ENCODE data around the gene KLHDC8A.

KLHDC8A gene

GRCh38 chr1:205310976-205311704 is 45.6 kb downstream of the KLHDC8A start:
- H3K23ac ChIP-seq (ENCODE audit: low read length), result no peak overlapping the region
- H3K18ac ChIP-seq (ENCODE audit: low read length), result no peak overlapping the region
- no peak overlapping the region for H2BK120ac ChIP-seq (ENCODE audit: low read depth, low read length)
- H3K4ac ChIP-seq (ENCODE audit: low read depth, low read length), result no peak overlapping the region
- H3K56ac ChIP-seq (ENCODE audit: low read length), result no peak overlapping the region
- H3K79me1 ChIP-seq (ENCODE audit: low read length), result peaks cover 6% of the 10 kb centered on the region
- H4K5ac ChIP-seq (ENCODE audit: low read length), result no peak overlapping the region
- WGBS (ENCODE audit: extremely low coverage, insufficient coverage, low lambda C conversion rate), result no CpG with 5 or more reads among the region's 8 CpGs
- no peak overlapping the region for H3K27ac ChIP-seq (ENCODE audit: low read depth, low read length)
- no peak overlapping the region for H3K4me2 ChIP-seq (ENCODE audit: low read length)
- no peak for DNase-seq
- peaks cover 10% of the 10 kb centered on the region for H3K36me3 ChIP-seq (ENCODE audit: control insufficient read depth, insufficient read depth, low read length)
- no peak overlapping the region for H4K8ac ChIP-seq (ENCODE audit: low read depth, low read length)
- no peak overlapping the region for H2AK5ac ChIP-seq (ENCODE audit: low read length)
- peaks cover 11% of the 10 kb centered on the region for H3K4me1 ChIP-seq (ENCODE audit: control insufficient read depth, low read depth, low read length)
- H3K4me3 ChIP-seq (ENCODE audit: low read length), result no peak overlapping the region
- H2BK15ac ChIP-seq (replicated peaks; ENCODE audit: low read depth), result no peak overlapping the region
- H3K79me2 ChIP-seq (ENCODE audit: control insufficient read depth, insufficient read depth, low read length), result peaks cover 35% of the 10 kb centered on the region
- H3K9ac ChIP-seq (ENCODE audit: low read length), result no peak overlapping the region
- H2BK5ac ChIP-seq (ENCODE audit: low read length), result no peak overlapping the region
- H3K27me3 ChIP-seq (ENCODE audit: insufficient read depth, low read length, poor library complexity), result no peaks in the 10 kb centered on the region

DNA sequence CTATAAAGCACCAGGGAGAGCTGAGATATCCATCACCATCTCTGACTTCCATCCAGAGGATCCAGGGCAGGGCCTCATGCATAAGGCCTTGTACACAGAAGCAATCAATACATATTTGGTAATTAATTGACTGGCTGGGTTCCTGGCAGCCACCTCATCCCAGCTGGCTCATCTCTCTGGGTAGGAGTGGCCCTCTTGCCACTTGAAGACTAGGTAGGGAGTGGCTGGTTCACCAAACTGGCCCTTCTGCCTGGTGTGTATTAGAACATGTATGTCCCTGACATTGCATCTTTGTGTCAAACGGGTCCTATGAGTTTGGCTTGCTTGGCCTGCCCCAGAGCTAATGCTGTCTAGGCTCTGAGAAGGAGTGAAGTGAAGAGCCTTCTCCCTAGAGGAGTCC is 47.0 kb downstream of the KLHDC8A start:
- Histone ChIP-seq H4K5ac (ENCODE audit: low read length) (no peak overlapping the region), H3K23ac (ENCODE audit: low read length) (no peak overlapping the region), H3K36me3 (ENCODE audit: control insufficient read depth, insufficient read depth, low read length) (peaks cover 11% of the 10 kb centered on the region), H2BK5ac (ENCODE audit: low read length) (no peak overlapping the region), H3K4me2 (ENCODE audit: low read length) (no peak overlapping the region), H2AK5ac (ENCODE audit: low read length) (no peak overlapping the region), H3K79me2 (ENCODE audit: control insufficient read depth, insufficient read depth, low read length) (peaks cover 22% of the 10 kb centered on the region), H3K18ac (ENCODE audit: low read length) (no peak overlapping the region), H3K4ac (ENCODE audit: low read depth, low read length) (no peak overlapping the region), H2BK15ac (replicated peaks; ENCODE audit: low read depth) (no peak overlapping the region), H3K79me1 (ENCODE audit: low read length) (peaks cover 6% of the 10 kb centered on the region), H3K27me3 (ENCODE audit: insufficient read depth, low read length, poor library complexity) (no peaks in the 10 kb centered on the region), H3K4me1 (ENCODE audit: control insufficient read depth, low read depth, low read length) (peaks cover 11% of the 10 kb centered on the region), H3K27ac (ENCODE audit: low read depth, low read length) (no peak overlapping the region), H3K9ac (ENCODE audit: low read length) (no peak overlapping the region), H2BK120ac (ENCODE audit: low read depth, low read length) (no peak overlapping the region), H3K4me3 (ENCODE audit: low read length) (no peak overlapping the region), H4K8ac (ENCODE audit: low read depth, low read length) (no peak overlapping the region), H3K56ac (ENCODE audit: low read length) (no peak overlapping the region)
- DNase-seq, result no peak
- WGBS (ENCODE audit: extremely low coverage, insufficient coverage, low lambda C conversion rate), result no CpG with 5 or more reads among the region's 1 CpG

DNA sequence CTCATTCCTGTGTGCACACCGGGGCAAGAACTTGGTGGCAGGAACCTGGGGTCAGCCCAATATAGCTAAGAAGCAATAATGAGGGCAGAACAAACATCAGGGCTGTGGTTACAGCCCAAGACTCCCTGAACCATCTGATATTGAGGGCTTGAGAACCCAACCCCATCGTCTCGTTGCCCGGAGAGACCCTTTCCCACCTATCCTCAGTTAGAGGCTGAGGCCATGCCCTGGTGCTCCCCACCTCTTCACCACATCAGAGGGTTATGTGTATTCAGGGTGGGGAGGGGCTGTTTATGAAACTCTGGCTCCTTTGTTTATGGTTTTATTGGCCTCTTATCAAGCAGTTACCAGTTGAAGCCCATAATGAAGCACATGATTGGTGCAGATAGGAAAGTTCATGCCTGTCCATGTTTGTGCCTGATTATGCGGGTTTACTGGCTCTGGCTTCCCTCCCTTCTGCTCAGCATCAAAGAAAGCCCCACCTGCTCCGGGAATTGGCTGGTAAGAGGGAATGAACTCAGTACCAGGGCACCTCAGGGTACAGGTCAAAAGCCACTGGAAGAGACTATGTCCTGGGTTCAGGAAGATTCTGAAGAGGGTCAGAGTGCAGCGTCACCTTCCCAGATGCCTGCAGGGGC is 49.7 kb downstream of the KLHDC8A start:
- no peak for DNase-seq

GRCh38 chr1:205304695-205305070 is 52.0 kb downstream of the KLHDC8A start:
- DNase-seq, result no peak
- no peak overlapping the region for H3K4me3 ChIP-seq (ENCODE audit: low read length)
- H2BK15ac ChIP-seq (replicated peaks; ENCODE audit: low read depth), result no peak overlapping the region
- no peak overlapping the region for H4K5ac ChIP-seq (ENCODE audit: low read length)
- WGBS (ENCODE audit: extremely low coverage, insufficient coverage, low lambda C conversion rate), result no CpG with 5 or more reads among the region's 1 CpG
- no peak overlapping the region for H3K4ac ChIP-seq (ENCODE audit: low read depth, low read length)
- no peak overlapping the region for H2BK120ac ChIP-seq (ENCODE audit: low read depth, low read length)
- no peak overlapping the region for H3K9ac ChIP-seq (ENCODE audit: low read length)
- no peak overlapping the region for H2AK5ac ChIP-seq (ENCODE audit: low read length)
- H3K56ac ChIP-seq (ENCODE audit: low read length), result no peak overlapping the region
- H3K79me2 ChIP-seq (ENCODE audit: control insufficient read depth, insufficient read depth, low read length), result no peaks in the 10 kb centered on the region
- H3K27me3 ChIP-seq (ENCODE audit: insufficient read depth, low read length, poor library complexity), result no peaks in the 10 kb centered on the region
- H2BK5ac ChIP-seq (ENCODE audit: low read length), result no peak overlapping the region
- H3K4me1 ChIP-seq (ENCODE audit: control insufficient read depth, low read depth, low read length), result peaks cover 11% of the 10 kb centered on the region
- H4K8ac ChIP-seq (ENCODE audit: low read depth, low read length), result no peak overlapping the region
- no peak overlapping the region for H3K18ac ChIP-seq (ENCODE audit: low read length)
- no peak overlapping the region for H3K27ac ChIP-seq (ENCODE audit: low read depth, low read length)
- H3K23ac ChIP-seq (ENCODE audit: low read length), result no peak overlapping the region
- peaks cover 15% of the 10 kb centered on the region for H3K36me3 ChIP-seq (ENCODE audit: control insufficient read depth, insufficient read depth, low read length)
- H3K79me1 ChIP-seq (ENCODE audit: low read length), result no peaks in the 10 kb centered on the region
- no peak overlapping the region for H3K4me2 ChIP-seq (ENCODE audit: low read length)

More for the DNA sequence above, 49.7 kb downstream of the KLHDC8A start:
- Histone ChIP-seq H3K18ac (ENCODE audit: low read length) (no peak overlapping the region), H4K8ac (ENCODE audit: low read depth, low read length) (no peak overlapping the region), H2BK15ac (replicated peaks; ENCODE audit: low read depth) (no peak overlapping the region), H3K27ac (ENCODE audit: low read depth, low read length) (no peak overlapping the region), H3K79me2 (ENCODE audit: control insufficient read depth, insufficient read depth, low read length) (peaks cover 2% of the 10 kb centered on the region), H2BK5ac (ENCODE audit: low read length) (no peak overlapping the region), H2BK120ac (ENCODE audit: low read depth, low read length) (no peak overlapping the region), H3K23ac (ENCODE audit: low read length) (no peak overlapping the region), H3K4me3 (ENCODE audit: low read length) (no peak overlapping the region), H3K36me3 (ENCODE audit: control insufficient read depth, insufficient read depth, low read length) (peaks cover 15% of the 10 kb centered on the region), H4K5ac (ENCODE audit: low read length) (no peak overlapping the region), H3K56ac (ENCODE audit: low read length) (no peak overlapping the region), H3K79me1 (ENCODE audit: low read length) (peaks cover 4% of the 10 kb centered on the region), H2AK5ac (ENCODE audit: low read length) (no peak overlapping the region), H3K4me1 (ENCODE audit: control insufficient read depth, low read depth, low read length) (peaks cover 2% of the 10 kb centered on the region), H3K9ac (ENCODE audit: low read length) (no peak overlapping the region), H3K27me3 (ENCODE audit: insufficient read depth, low read length, poor library complexity) (no peaks in the 10 kb centered on the region), H3K4me2 (ENCODE audit: low read length) (no peak overlapping the region), H3K4ac (ENCODE audit: low read depth, low read length) (no peak overlapping the region)
- whole genome bisulfite sequencing (ENCODE audit: extremely low coverage, insufficient coverage, low lambda C conversion rate), result no CpG with 5 or more reads among the region's 7 CpGs

DNA sequence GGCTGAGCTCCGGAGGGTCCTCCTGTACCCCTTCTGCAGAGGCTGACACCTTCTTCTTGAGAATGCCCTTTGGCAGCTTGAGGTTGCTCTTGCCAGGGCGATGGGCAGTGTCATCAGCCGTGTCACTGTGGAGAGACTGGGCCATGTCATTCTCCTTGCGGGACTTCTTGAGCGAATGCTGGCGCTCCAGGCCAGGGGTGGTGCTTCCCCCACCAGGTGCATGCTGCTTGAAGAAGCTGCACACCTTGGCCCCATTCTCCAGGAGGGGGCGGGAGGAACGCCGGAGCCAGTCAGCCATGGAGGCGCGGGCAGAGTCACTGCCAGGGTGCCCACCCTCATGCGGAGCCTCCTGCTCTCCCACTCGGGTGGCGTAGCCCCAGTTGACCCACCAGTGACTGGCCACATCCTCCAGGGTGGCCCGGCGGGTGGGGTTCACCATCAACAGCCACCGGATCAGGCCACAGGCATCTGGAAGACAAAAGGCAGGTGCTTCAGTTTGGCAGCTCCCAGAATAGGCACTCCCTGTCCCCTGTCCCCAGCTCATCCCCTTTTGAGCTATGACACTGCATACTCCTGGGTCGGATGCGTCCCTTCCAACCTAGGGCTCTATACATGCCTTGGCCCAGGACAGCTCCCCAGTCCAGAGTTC is 52.6 kb downstream of the KLHDC8A start:
- WGBS (ENCODE audit: extremely low coverage, insufficient coverage, low lambda C conversion rate), result no CpG with 5 or more reads among the region's 19 CpGs
- no peak for DNase-seq
- H3K4me1 ChIP-seq (ENCODE audit: control insufficient read depth, low read depth, low read length), result peaks cover 11% of the 10 kb centered on the region
- no peaks in the 10 kb centered on the region for H3K79me1 ChIP-seq (ENCODE audit: low read length)
- no peak overlapping the region for H3K4ac ChIP-seq (ENCODE audit: low read depth, low read length)
- no peak overlapping the region for H4K5ac ChIP-seq (ENCODE audit: low read length)
- H3K36me3 ChIP-seq (ENCODE audit: control insufficient read depth, insufficient read depth, low read length), result peaks cover 15% of the 10 kb centered on the region
- H3K18ac ChIP-seq (ENCODE audit: low read length), result no peak overlapping the region
- no peak overlapping the region for H2BK120ac ChIP-seq (ENCODE audit: low read depth, low read length)
- no peak overlapping the region for H4K8ac ChIP-seq (ENCODE audit: low read depth, low read length)
- no peak overlapping the region for H2BK15ac ChIP-seq (replicated peaks; ENCODE audit: low read depth)
- H3K9ac ChIP-seq (ENCODE audit: low read length), result no peak overlapping the region
- H3K4me3 ChIP-seq (ENCODE audit: low read length), result no peak overlapping the region
- H3K79me2 ChIP-seq (ENCODE audit: control insufficient read depth, insufficient read depth, low read length), result no peaks in the 10 kb centered on the region
- no peak overlapping the region for H3K56ac ChIP-seq (ENCODE audit: low read length)
- no peak overlapping the region for H3K23ac ChIP-seq (ENCODE audit: low read length)
- no peak overlapping the region for H3K4me2 ChIP-seq (ENCODE audit: low read length)
- no peak overlapping the region for H2BK5ac ChIP-seq (ENCODE audit: low read length)
- no peak overlapping the region for H2AK5ac ChIP-seq (ENCODE audit: low read length)
- peak overlapping the region; percentile 62 for H3K27ac ChIP-seq (ENCODE audit: low read depth, low read length)
- no peaks in the 10 kb centered on the region for H3K27me3 ChIP-seq (ENCODE audit: insufficient read depth, low read length, poor library complexity)
